ENCODE measurements around the gene NEU1.

Gene NEU1

GRCh38 chr6:31896856-31897611, 34.4 kb upstream of the NEU1 start:
- DNase-seq (ENCODE audit: low spot score), result peak; percentile 34
- no peak for FAIRE-seq

- FAIRE-seq (no peak), DNase-seq (ENCODE audit: low spot score) (no peak)
Measured at GRCh38 chr6:31896493-31896855, 33.9 kb upstream of the NEU1 start.

- no peak for DNase-seq (ENCODE audit: low spot score)
- FAIRE-seq, result no peak
Measured at GRCh38 chr6:31892821-31893220, 30.2 kb upstream of the NEU1 start.

- DNase-seq (ENCODE audit: low spot score) (no peak), FAIRE-seq (no peak)
Measured at GRCh38 chr6:31889331-31889972, 26.8 kb upstream of the NEU1 start.

- DNase-seq (ENCODE audit: low spot score), result peak; percentile 37
Measured at GRCh38 chr6:31888276-31889258, 25.9 kb upstream of the NEU1 start.

GRCh38 chr6:31887173-31888007, 24.8 kb upstream of the NEU1 start:
- DNase-seq (ENCODE audit: low spot score) (no peak), FAIRE-seq (no peak)

More at GRCh38 chr6:31888276-31889258, 25.9 kb upstream of the NEU1 start:
- FAIRE-seq, result no peak

- no peak for DNase-seq (ENCODE audit: low spot score)
- no peak for FAIRE-seq
Measured at GRCh38 chr6:31886541-31886991, 23.9 kb upstream of the NEU1 start.

- no peak for FAIRE-seq
- DNase-seq (ENCODE audit: low spot score), result no peak
Measured at GRCh38 chr6:31884528-31885035, 22.0 kb upstream of the NEU1 start.

- no peak for DNase-seq (ENCODE audit: low spot score)
- no peak for FAIRE-seq
Measured at GRCh38 chr6:31883676-31884075, 21.1 kb upstream of the NEU1 start.

- FAIRE-seq, result peak; percentile 42
- no peak for DNase-seq (ENCODE audit: low spot score)
Measured at GRCh38 chr6:31882344-31882743, 19.7 kb upstream of the NEU1 start.

GRCh38 chr6:31881136-31881859, 18.7 kb upstream of the NEU1 start:
- FAIRE-seq (no peak), DNase-seq (ENCODE audit: low spot score) (no peak)

- DNase-seq (ENCODE audit: low spot score), result no peak
- no peak for FAIRE-seq
Measured at GRCh38 chr6:31880616-31881015, 18.0 kb upstream of the NEU1 start.

- no peak for FAIRE-seq
Measured at GRCh38 chr6:31879901-31880300, 17.3 kb upstream of the NEU1 start.

GRCh38 chr6:31879143-31879542, 16.5 kb upstream of the NEU1 start:
- FAIRE-seq, result no peak

More at GRCh38 chr6:31879901-31880300, 17.3 kb upstream of the NEU1 start:
- no peak for DNase-seq (ENCODE audit: low spot score)

GRCh38 chr6:31878726-31879125, 16.1 kb upstream of the NEU1 start, which contains the start of gene SLC44A4:
TSS of gene SLC44A4 (minus strand) at chr6:31878997. CDS start at chr6:31878980, 17 bp downstream.
- no peak for FAIRE-seq
- no peak for DNase-seq (ENCODE audit: low spot score)

More at GRCh38 chr6:31879143-31879542, 16.5 kb upstream of the NEU1 start:
- DNase-seq (ENCODE audit: low spot score), result no peak

GRCh38 chr6:31878222-31878621, 15.6 kb upstream of the NEU1 start:
- DNase-seq (ENCODE audit: low spot score), result no peak
- FAIRE-seq, result no peak

- no peak for FAIRE-seq
Measured at GRCh38 chr6:31877651-31878161, 15.1 kb upstream of the NEU1 start.

GRCh38 chr6:31877125-31877650, 14.6 kb upstream of the NEU1 start:
- no peak for DNase-seq (ENCODE audit: low spot score)
- FAIRE-seq, result no peak

More at GRCh38 chr6:31877651-31878161, 15.1 kb upstream of the NEU1 start:
- DNase-seq (ENCODE audit: low spot score), result no peak

GRCh38 chr6:31876357-31876756, 13.7 kb upstream of the NEU1 start:
- DNase-seq (ENCODE audit: low spot score), result no peak

More at GRCh38 chr6:31876357-31876756, 13.7 kb upstream of the NEU1 start:
- no peak for FAIRE-seq
